ENCODE results near the gene ZSCAN5A.
"Not testable (repeated sequence)": the region's sequence is repeated elsewhere in the genome, so short reads cannot be mapped to it uniquely, and the experiment has no call there.

ZSCAN5A gene

GRCh38 chr19:56271151-56271550, 43.5 kb downstream of the ZSCAN5A start:
- DNase-seq = no peak

GRCh38 chr19:56270676-56271075, 44.0 kb downstream of the ZSCAN5A start:
- DNase-seq = no peak

- DNase-seq = no peak
These were observed 45.3 kb downstream of the ZSCAN5A start for GRCh38 chr19:56269348-56269747.

- no peak for DNase-seq
These were observed 48.6 kb downstream of the ZSCAN5A start for GRCh38 chr19:56266051-56266450.

GRCh38 chr19:56263319-56263718, 51.3 kb downstream of the ZSCAN5A start:
- DNase-seq = no peak

- DNase-seq = not testable (repeated sequence)
These were observed 52.7 kb downstream of the ZSCAN5A start for GRCh38 chr19:56261932-56262331.

GRCh38 chr19:56261145-56261544, 53.5 kb downstream of the ZSCAN5A start:
- no peak for DNase-seq

GRCh38 chr19:56258272-56258671, 56.4 kb downstream of the ZSCAN5A start:
- DNase-seq = no peak

GRCh38 chr19:56253737-56254136, 60.9 kb downstream of the ZSCAN5A start:
- peak in 2 of 5 experiments; percentile 8 to 60 for DNase-seq

GRCh38 chr19:56252699-56253422, 61.8 kb downstream of the ZSCAN5A start:
- peak; percentile 21 to 75 (median 44) for DNase-seq

GRCh38 chr19:56248736-56249338, 65.8 kb downstream of the ZSCAN5A start:
- not testable (repeated sequence) for DNase-seq

- DNase-seq = not testable (repeated sequence)
These were observed 68.9 kb downstream of the ZSCAN5A start for GRCh38 chr19:56245764-56246163.

GRCh38 chr19:56245121-56245740, 69.4 kb downstream of the ZSCAN5A start:
- DNase-seq = no peak

- no peak for DNase-seq
These were observed 91.2 kb downstream of the ZSCAN5A start for GRCh38 chr19:56223481-56223880.

GRCh38 chr19:56222901-56223300, 91.7 kb downstream of the ZSCAN5A start:
- no peak for DNase-seq

- DNase-seq = no peak
These were observed 92.8 kb downstream of the ZSCAN5A start for GRCh38 chr19:56221851-56222250.

GRCh38 chr19:56221442-56221841, 93.2 kb downstream of the ZSCAN5A start:
- not testable (repeated sequence) for DNase-seq

- DNase-seq = no peak
These were observed 95.7 kb downstream of the ZSCAN5A start for GRCh38 chr19:56218961-56219360.

GRCh38 chr19:56217039-56217949, 97.3 kb downstream of the ZSCAN5A start:
- no peak for DNase-seq

GRCh38 chr19:56211718-56212117, 102.9 kb downstream of the ZSCAN5A start:
- DNase-seq = no peak

GRCh38 chr19:56210036-56210435, 104.6 kb downstream of the ZSCAN5A start:
- not testable (repeated sequence) for DNase-seq

- no peak for DNase-seq
These were observed 105.5 kb downstream of the ZSCAN5A start for GRCh38 chr19:56209091-56209490.

GRCh38 chr19:56207581-56207980, 107.1 kb downstream of the ZSCAN5A start:
- DNase-seq = not testable (repeated sequence)
